H1 (cell line): ENCODE data around the gene HNF4A. TPM values are rescaled to one million over a fixed set of nuclear protein-coding genes. Genes with fewer than 3 reads are reported as not detected.

Experiments
- CTCF ChIA-PET: fragments of 300-600 bp; sonication (Branson Sonifier 250); formaldehyde crosslinking; loops from one replicate; lab custom pipeline; 2021; ENCODE audit not compliant: partially characterized antibody; lab: Charles Lee
- POLR2A ChIA-PET: fragments of 300-600 bp; sonication (Branson Sonifier 250); formaldehyde crosslinking; loops from one replicate; lab custom pipeline; 2021; ENCODE audit warnings: inconsistent platforms; ENCODE audit not compliant: partially characterized antibody; lab: Charles Lee
- DNase-seq, 2 experiments: peaks; one replicate each; pipeline versions ENCODE4 v3.0.0 to v3.0.0-alpha.2; 2010 to 2022; ENCODE audit warnings: low spot score in 2 of 2, low read depth in 1 of 2, mixed read lengths in 1 of 2
- FAIRE-seq: peaks from 2 replicates; lab custom pipeline; 2011; peaks lifted over from hg19 to GRCh38; lab: Jason Lieb, UNC
- H2AFZ ChIP-seq: 2 replicates; pipeline ENCODE4 v1.8.1; 2012; ENCODE audit warnings: low read length, inconsistent platforms
- H2AK5ac ChIP-seq: 2 replicates; pipeline ENCODE4 v1.6.1; 2013; ENCODE audit warnings: low read depth, low read length
- H2BK120ac ChIP-seq: replicated peaks from 2 replicates; pipeline ENCODE3; 2013; ENCODE audit warnings: low read depth, low read length, inconsistent platforms
- H2BK12ac ChIP-seq: 2 replicates; pipeline ENCODE4 v1.6.1; 2013; ENCODE audit warnings: low read depth, low read length
- H2BK15ac ChIP-seq: 2 replicates; pipeline ENCODE4 v1.6.1; 2013; ENCODE audit warnings: low read length
- H2BK20ac ChIP-seq: 2 replicates; pipeline ENCODE4 v1.6.1; 2013; ENCODE audit warnings: low read length
- H2BK5ac ChIP-seq: 2 replicates; pipeline ENCODE4 v1.6.1; 2013; ENCODE audit warnings: low read depth, low read length
- H3K14ac ChIP-seq: 2 replicates; pipeline ENCODE4 v1.6.1; 2013; ENCODE audit warnings: inconsistent platforms; ENCODE audit not compliant: insufficient read length
- H3K18ac ChIP-seq: 2 replicates; pipeline ENCODE4 v1.6.1; 2013; ENCODE audit warnings: low read length; ENCODE audit errors: extremely low read depth
- H3K23ac ChIP-seq: 2 replicates; pipeline ENCODE4 v1.6.1; 2013; ENCODE audit warnings: inconsistent platforms; ENCODE audit not compliant: insufficient read length
- H3K23me2 ChIP-seq: 2 replicates; pipeline ENCODE4 v1.6.1; 2013; ENCODE audit warnings: low read depth, low read length
- H3K27ac ChIP-seq: 2 replicates; pipeline ENCODE4 v1.6.1; 2011; ENCODE audit warnings: low read depth, low read length, inconsistent platforms
- H3K27me3 ChIP-seq, 4 experiments: replicated peaks in 1 of 4; 1 replicate in 1 of 4; 2 replicates in 3 of 4; pipeline versions ENCODE4 v1.6.1 to v1.8.1; 2011 to 2013; ENCODE audit warnings: low read length in 3 of 4, mild to moderate bottlenecking in 3 of 4, inconsistent platforms in 2 of 4, mixed read lengths in 2 of 4, moderate library complexity in 1 of 4; ENCODE audit not compliant: control insufficient read depth in 3 of 4, insufficient read depth in 3 of 4; ENCODE audit errors: extremely low read depth in 1 of 4
- H3K36me3 ChIP-seq, 4 experiments: 2 replicates each; pipeline versions ENCODE4 v1.6.1 to v1.8.1; 2011 to 2013; ENCODE audit warnings: mild to moderate bottlenecking in 4 of 4, low read length in 3 of 4, moderate library complexity in 2 of 4, control low read depth in 1 of 4, inconsistent platforms in 1 of 4; ENCODE audit not compliant: insufficient read depth in 4 of 4, control insufficient read depth in 2 of 4
- H3K4ac ChIP-seq: replicated peaks from 2 replicates; pipeline ENCODE3; 2013; ENCODE audit warnings: low read length, low read depth, mixed read lengths, inconsistent platforms; ENCODE audit not compliant: insufficient read length
- H3K4me1 ChIP-seq, 4 experiments: replicated peaks in 1 of 4; 1 replicate in 1 of 4; 2 replicates in 3 of 4; pipeline versions ENCODE4 v1.6.1 to v1.8.1; 2011 to 2013; ENCODE audit warnings: low read length in 3 of 4, inconsistent platforms in 2 of 4, mixed read lengths in 1 of 4; ENCODE audit not compliant: insufficient read depth in 4 of 4, control insufficient read depth in 3 of 4
- H3K4me2 ChIP-seq, 2 experiments: 2 replicates each; pipeline versions ENCODE4 v1.6.1 to v1.8.1; 2011 to 2013; ENCODE audit warnings: low read depth in 2 of 2, low read length in 2 of 2, control low read depth in 1 of 2, inconsistent platforms in 1 of 2, mild to moderate bottlenecking in 1 of 2; ENCODE audit not compliant: insufficient read depth in 1 of 2
- H3K4me3 ChIP-seq, 4 experiments: fragments of 200-600, 300-600 bp in 1 of 4; sonication (generic), shearing (Covaris generic), sonication (Bioruptor Twin) in 1 of 4; 2 replicates each; pipeline versions ENCODE4 v1.5.1 to v1.8.1; 2011 to 2016; ENCODE audit warnings: low read length in 4 of 4, low read depth in 3 of 4, control low read depth in 2 of 4, inconsistent platforms in 2 of 4, mild to moderate bottlenecking in 2 of 4, mixed read lengths in 1 of 4, moderate library complexity in 1 of 4; ENCODE audit not compliant: insufficient read depth in 2 of 4; ENCODE audit errors: extremely low read depth in 1 of 4
- H3K56ac ChIP-seq: replicated peaks from 2 replicates; pipeline ENCODE3; 2013; ENCODE audit warnings: low read depth, mild to moderate bottlenecking, mixed read lengths, low read length, inconsistent platforms; ENCODE audit not compliant: insufficient read length
- H3K79me1 ChIP-seq: 2 replicates; pipeline ENCODE4 v1.6.1; 2013; ENCODE audit warnings: low read depth, low read length, control low read depth
- H3K79me2 ChIP-seq, 2 experiments: 2 replicates each; pipeline versions ENCODE4 v1.6.1 to v1.8.1; 2012 to 2013; ENCODE audit warnings: low read length in 2 of 2, mild to moderate bottlenecking in 2 of 2, inconsistent platforms in 1 of 2; ENCODE audit not compliant: insufficient read depth in 2 of 2, control insufficient read depth in 1 of 2
- H3K9ac ChIP-seq, 4 experiments: replicated peaks in 1 of 4; 1 replicate in 1 of 4; 2 replicates in 3 of 4; pipeline versions ENCODE4 v1.6.1 to v1.8.1; 2011 to 2013; ENCODE audit warnings: low read depth in 3 of 4, low read length in 3 of 4, control low read depth in 2 of 4, mild to moderate bottlenecking in 2 of 4, moderate library complexity in 2 of 4, inconsistent platforms in 1 of 4; ENCODE audit errors: extremely low read depth in 1 of 4
- H3K9me3 ChIP-seq, 2 experiments: 2 replicates each; pipeline versions ENCODE4 v1.6.1 to v1.8.1; 2012 to 2013; ENCODE audit warnings: mild to moderate bottlenecking in 2 of 2, moderate library complexity in 2 of 2, control low read depth in 1 of 2, inconsistent platforms in 1 of 2, low read depth in 1 of 2, low read length in 1 of 2, mixed read lengths in 1 of 2; ENCODE audit not compliant: insufficient read depth in 2 of 2
- H4K20me1 ChIP-seq, 2 experiments: replicated peaks in 1 of 2; 2 replicates each; pipeline versions ENCODE3 to v1.8.1; 2011 to 2013; ENCODE audit warnings: inconsistent platforms in 2 of 2, low read length in 2 of 2, mild to moderate bottlenecking in 1 of 2; ENCODE audit not compliant: insufficient read depth in 2 of 2, control insufficient read depth in 1 of 2
- H4K5ac ChIP-seq: 2 replicates; pipeline ENCODE4 v1.6.1; 2013; ENCODE audit warnings: low read length, low read depth, mixed read lengths, inconsistent platforms; ENCODE audit not compliant: insufficient read length
- H4K8ac ChIP-seq: 2 replicates; pipeline ENCODE4 v1.8.0; 2013; ENCODE audit warnings: mild to moderate bottlenecking, moderate library complexity, low read length, inconsistent platforms; ENCODE audit not compliant: insufficient read depth; ENCODE audit errors: extremely low read depth
- H4K91ac ChIP-seq: replicated peaks from 2 replicates; pipeline ENCODE3; 2013; ENCODE audit warnings: low read length, mixed read lengths, inconsistent platforms; ENCODE audit not compliant: insufficient read length
- CREB1 ChIP-seq: IDR thresholded peaks from 2 replicates; pipeline ENCODE4 v1.6.1; 2012; ENCODE audit warnings: inconsistent platforms
- GTF2F1 ChIP-seq: IDR thresholded peaks from 2 replicates; pipeline ENCODE4 v1.6.1; 2012; ENCODE audit warnings: low read depth, low read length, improper control_type of control experiment, borderline replicate concordance
- KDM4A ChIP-seq: IDR thresholded peaks from one replicate; pipeline ENCODE4 v1.7.1; 2012; ENCODE audit warnings: low read depth, mild to moderate bottlenecking, moderate library complexity, low read length, inconsistent platforms; ENCODE audit not compliant: severe bottlenecking
- TAF1 ChIP-seq: IDR thresholded peaks from 2 replicates; pipeline ENCODE4 v1.6.1; 2011; ENCODE audit warnings: mild to moderate bottlenecking, low read depth, low read length
- WGBS, 2 experiments: shearing (Covaris generic) in 1 of 2; methylation state at CpG; one replicate each; pipeline versions ENCODE4 v1.1.6 to v1.1.7; 2013 to 2015; ENCODE audit warnings: low lambda C conversion rate in 2 of 2, mixed read lengths in 2 of 2, inconsistent platforms in 1 of 2, low coverage in 1 of 2, missing lambda C conversion rate in 1 of 2; ENCODE audit not compliant: insufficient replicate concordance in 2 of 2, insufficient coverage in 1 of 2, insufficient read length in 1 of 2; ENCODE audit errors: extremely low coverage in 1 of 2, missing lambda C conversion rate in 1 of 2; 5-methylcytosine and 5-hydroxymethylcytosine counted together
- polyA plus RNA-seq, 7 experiments: library from polyadenylated mRNA; depleted of rRNA in 3 of 7; stranded (reverse) in 5 of 7; unstranded in 2 of 7; fragments of >200 nt in 5 of 7; fragments of 200-250 nt in 2 of 7; gene quantifications; 1 replicate in 5 of 7; 2 replicates in 1 of 7; 4 replicates in 1 of 7; pipeline versions ENCODE4 v1.2.1 to v1.2.3, GENCODE V29; 2011 to 2013; ENCODE audit warnings: missing spikeins in 2 of 7, mixed read lengths in 2 of 7
- total RNA-seq: library from RNA; stranded (reverse); fragmentation: NEBNext Ultra II Directional; extraction: Animal tissue kit (Norgen Biotek cat#: 25700); gene quantifications from 2 replicates; pipeline ENCODE4 v1.2.1, GENCODE V29; 2021

Gene HNF4A
- total and polyA plus RNA-seq, 2 of the 8 experiments (the other 6 are each of a cell fraction or from before 2014, with no cell fraction given): 0.03 TPM; not detected in 1

DNA sequence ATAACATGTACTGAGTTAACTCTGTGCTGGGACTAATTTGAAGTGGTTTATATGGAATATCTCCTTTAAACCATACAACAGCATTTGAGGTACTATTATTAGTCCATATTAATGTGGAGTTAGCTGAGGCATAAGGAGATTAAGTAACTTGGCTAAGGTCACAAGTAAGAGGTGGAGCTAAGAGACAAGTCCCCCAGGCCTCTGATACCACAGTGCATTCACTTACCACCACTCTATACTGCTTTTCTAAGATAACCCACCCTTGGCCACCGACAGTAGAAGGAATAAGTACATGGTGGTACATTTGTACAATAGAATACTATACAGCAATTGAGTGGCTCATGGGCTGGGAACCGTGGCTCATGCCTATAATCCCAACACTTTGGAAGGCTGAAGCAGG, 103.8 kb downstream of the HNF4A start:
- POLR2A ChIA-PET: no interaction called here
- Histone ChIP-seq H3K79me2 (no peaks in the 10 kb centered on the region), H3K79me1 (no peaks in the 10 kb centered on the region), H2BK20ac (no peak overlapping the region), H3K9me3 (no peaks in the 10 kb centered on the region), H3K27me3 (no peaks in the 10 kb centered on the region), H4K91ac (no peak overlapping the region), H2BK15ac (no peak overlapping the region), H3K4me2 (no peak overlapping the region), H3K9ac (no peak overlapping the region), H2BK12ac (no peak overlapping the region), H3K23ac (no peak overlapping the region), H3K18ac (no peak overlapping the region), H3K23me2 (no peaks in the 10 kb centered on the region), H2AFZ (no peak overlapping the region), H3K4me3 (no peak overlapping the region), H3K27ac (no peak overlapping the region), H4K5ac (no peak overlapping the region), H3K36me3 (no peaks in the 10 kb centered on the region), H4K20me1 (peaks cover 0 to 2% of the 10 kb centered on the region in 2 experiments), H2BK120ac (no peak overlapping the region), H3K56ac (no peak overlapping the region), H2AK5ac (no peak overlapping the region), H2BK5ac (no peak overlapping the region), H3K14ac (no peak overlapping the region), H3K4ac (no peak overlapping the region), H4K8ac (no peak overlapping the region), H3K4me1 (no peaks in the 10 kb centered on the region)
- FAIRE-seq (no peak), DNase-seq (no peak)
- WGBS, 2 experiments: 61% methylated on average over 2 of the region's 2 CpGs; no CpG with 5 or more reads in 1 of the 2 experiments
- CTCF ChIA-PET: interaction anchor here (1.0 to 4.5 kb wide), 10 partner anchors 10 to 242 kb away, joined by 3 to 33 read pairs (median 8); no protein-coding TSS in a partner anchor
- TF ChIP-seq CREB1 (no peak), KDM4A (no peak), GTF2F1 (no peak), TAF1 (no peak)
